ENCODE results near the gene TMEM33. TPM values are rescaled to one million over a fixed set of nuclear protein-coding genes. Genes with fewer than 3 reads are reported as not detected.
"Not testable (repeated sequence)": the region's sequence is repeated elsewhere in the genome, so short reads cannot be mapped to it uniquely, and the experiment has no call there.

The TMEM33 gene
- total RNA-seq, 1 donor from 2014 or later: 71.3 TPM

DNA sequence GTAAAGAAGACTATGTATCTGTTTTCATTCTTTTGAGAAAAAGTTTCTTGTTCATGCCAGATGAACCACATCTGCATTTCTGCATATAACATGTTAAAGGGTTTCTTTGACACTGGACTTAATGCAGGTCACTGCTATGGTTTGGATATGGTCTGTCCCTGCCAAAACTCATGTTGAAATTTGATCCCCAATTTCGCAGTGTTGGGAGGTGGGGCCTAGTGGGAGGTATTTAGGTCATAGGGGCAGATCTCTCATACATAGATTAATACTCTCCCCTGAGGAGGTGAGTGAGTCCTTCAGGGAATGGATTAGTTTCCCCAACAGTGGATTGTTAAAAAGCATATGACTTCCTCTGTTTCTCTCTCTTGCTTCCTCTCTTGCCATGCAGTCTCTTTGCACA, 45.9 kb upstream of the TMEM33 start:
- no peak overlapping the region for H3K27ac ChIP-seq
- no peak for TF ChIP-seq CTCF (IDR thresholded peaks at IDR 0.05)
- no peaks in the 10 kb centered on the region for H3K9me3 ChIP-seq
- intact Hi-C loops (cut with DNase I): loop anchor here (10.0 kb wide), 1 partner anchor 195 kb away; no protein-coding TSS in a partner anchor
- H3K4me1 ChIP-seq: no peaks in the 10 kb centered on the region
- H3K36me3 ChIP-seq: no peaks in the 10 kb centered on the region
- H3K4me3 ChIP-seq: no peak overlapping the region
- no peak for DNase-seq
- ATAC-seq: no peak
- peaks cover 34% of the 10 kb centered on the region for H3K27me3 ChIP-seq

DNA sequence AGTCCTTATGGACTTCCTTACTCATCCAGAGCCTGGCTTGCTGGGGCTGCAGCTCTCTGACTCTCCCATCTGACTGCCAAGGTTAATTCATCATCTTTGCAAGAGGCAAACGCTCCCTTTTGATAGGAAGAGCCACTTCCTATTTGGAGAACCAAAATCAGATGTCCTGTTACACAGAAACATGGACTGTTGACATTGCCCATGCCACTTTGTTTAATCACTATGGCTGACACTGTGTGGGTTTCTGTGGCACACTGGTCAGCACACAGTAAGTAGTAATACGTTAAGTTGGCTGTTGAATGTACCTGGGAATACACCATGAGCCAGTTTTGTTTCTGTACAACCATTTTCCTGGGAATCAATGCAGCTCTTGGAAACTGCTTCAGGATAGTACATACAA, 45.1 kb upstream of the TMEM33 start:
- Histone ChIP-seq H3K27ac (no peak overlapping the region), H3K27me3 (peaks cover 34% of the 10 kb centered on the region), H3K36me3 (no peaks in the 10 kb centered on the region), H3K4me3 (no peak overlapping the region), H3K4me1 (no peaks in the 10 kb centered on the region), H3K9me3 (no peaks in the 10 kb centered on the region)
- DNase-seq (no peak), ATAC-seq (no peak)
- intact Hi-C loops (cut with DNase I): no loop called here
- no peak for TF ChIP-seq CTCF (IDR thresholded peaks at IDR 0.05)

DNA sequence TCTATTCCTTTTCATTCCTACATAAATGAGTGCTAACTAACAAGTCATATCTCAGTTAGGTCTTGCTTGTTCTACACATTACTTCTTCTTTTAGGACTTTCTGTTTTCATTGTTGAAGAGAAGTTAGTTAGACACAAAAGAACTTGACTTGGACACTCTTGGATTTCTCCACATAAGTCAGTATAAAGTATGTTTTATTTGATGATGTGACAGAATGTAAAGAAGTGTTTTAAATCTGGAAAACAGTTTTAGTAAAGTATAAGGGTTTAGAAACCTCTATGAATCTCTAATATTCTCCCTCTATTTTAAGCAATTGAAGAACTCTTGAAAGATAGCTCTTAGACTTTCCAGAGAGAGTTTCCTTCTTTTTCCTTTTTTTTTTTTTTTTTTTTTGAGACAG, 38.6 kb upstream of the TMEM33 start:
- intact Hi-C loops (cut with DNase I): no loop called here
- TF ChIP-seq CTCF (IDR thresholded peaks at IDR 0.05): no peak
- H3K9me3 ChIP-seq: no peaks in the 10 kb centered on the region
- DNase-seq (no peak), ATAC-seq (no peak)
- no peaks in the 10 kb centered on the region for H3K4me1 ChIP-seq
- no peaks in the 10 kb centered on the region for H3K36me3 ChIP-seq
- H3K4me3 ChIP-seq: no peak overlapping the region
- H3K27ac ChIP-seq: no peak overlapping the region
- H3K27me3 ChIP-seq: peaks cover 18% of the 10 kb centered on the region

- intact Hi-C loops (cut with DNase I): no loop called here
Observed at GRCh38 chr4:41897698-41898097, 37.5 kb upstream of the TMEM33 start.

DNA sequence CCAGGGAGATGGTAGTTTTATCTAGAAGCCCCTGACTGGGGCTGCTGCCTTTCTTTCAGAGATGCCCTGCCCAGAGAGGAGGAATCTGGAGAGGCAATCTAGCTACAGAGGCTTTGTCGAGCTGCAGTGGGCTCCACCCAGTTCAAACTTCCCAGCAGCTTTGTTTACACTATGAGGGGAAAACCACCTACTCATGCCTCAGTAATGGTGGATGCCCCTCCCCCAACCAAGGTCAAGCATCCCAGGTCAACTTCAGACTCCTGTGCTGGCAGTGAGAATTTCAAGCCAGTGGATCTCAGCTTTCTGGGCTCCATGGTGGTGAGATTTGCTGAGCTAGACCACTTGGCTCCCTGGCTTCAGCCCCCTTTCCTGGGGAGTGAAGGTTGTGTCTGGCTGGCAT, 26.1 kb upstream of the TMEM33 start:
- H3K36me3 ChIP-seq; DNase-seq; H3K27ac ChIP-seq; H3K27me3 ChIP-seq; H3K4me1 ChIP-seq; H3K4me3 ChIP-seq; intact Hi-C loops (cut with DNase I); H3K9me3 ChIP-seq; ATAC-seq: not testable (repeated sequence)

More at GRCh38 chr4:41897698-41898097, 37.5 kb upstream of the TMEM33 start:
- ATAC-seq (no peak), DNase-seq (no peak)
- no peaks in the 10 kb centered on the region for H3K36me3 ChIP-seq
- H3K4me3 ChIP-seq: no peak overlapping the region
- no peaks in the 10 kb centered on the region for H3K4me1 ChIP-seq
- H3K27me3 ChIP-seq: peaks cover 8% of the 10 kb centered on the region
- H3K27ac ChIP-seq: no peak overlapping the region
- TF ChIP-seq CTCF (IDR thresholded peaks at IDR 0.05): no peak
- no peaks in the 10 kb centered on the region for H3K9me3 ChIP-seq

GRCh38 chr4:41912546-41912945, 22.7 kb upstream of the TMEM33 start:
- no peak for TF ChIP-seq CTCF (IDR thresholded peaks at IDR 0.05)
- Histone ChIP-seq H3K27me3 (no peaks in the 10 kb centered on the region), H3K36me3 (no peaks in the 10 kb centered on the region), H3K9me3 (no peaks in the 10 kb centered on the region), H3K27ac (no peak overlapping the region), H3K4me1 (no peaks in the 10 kb centered on the region), H3K4me3 (no peak overlapping the region)
- ATAC-seq (no peak), DNase-seq (no peak)
- intact Hi-C loops (cut with DNase I): no loop called here

Data from upper lobe of right lung (tissue), 1 donor.